ENCODE results near the gene PYROXD2.
"Not testable (repeated sequence)": the region's sequence is repeated elsewhere in the genome, so short reads cannot be mapped to it uniquely, and the experiment has no call there.

Gene PYROXD2

DNA sequence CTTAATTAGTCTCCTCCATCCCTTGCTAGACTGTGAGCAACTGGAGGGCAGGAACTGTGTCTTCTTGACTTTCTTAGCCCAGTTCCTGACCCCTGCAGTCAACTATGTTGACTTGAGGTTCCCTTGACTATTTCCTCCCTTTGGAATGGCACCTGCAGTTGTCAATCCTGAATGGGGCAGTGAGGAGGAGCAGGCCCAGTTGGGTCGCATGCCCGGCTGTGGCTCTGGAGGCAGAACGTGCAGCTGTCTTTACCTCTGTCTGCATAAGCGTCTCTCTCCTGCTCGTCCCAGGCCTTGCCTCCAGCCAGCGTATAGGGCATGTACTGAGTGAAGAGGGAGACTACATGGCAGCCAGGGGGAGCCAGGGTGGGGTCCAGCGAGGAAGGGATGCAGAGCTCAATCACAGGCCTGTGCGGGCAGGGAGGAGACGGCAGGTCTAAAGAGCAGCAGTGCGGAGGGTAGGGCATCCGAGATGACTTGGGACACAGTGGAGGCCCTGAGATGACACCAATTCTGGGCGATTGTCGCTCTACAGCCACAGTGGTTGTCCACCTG is 26.8 kb downstream of the PYROXD2 start:
- in situ Hi-C loops (cut with HindIII; ENCODE audit: low sequenced_read_pairs), result no loop called here
- TF ChIP-seq, protein P1, sequence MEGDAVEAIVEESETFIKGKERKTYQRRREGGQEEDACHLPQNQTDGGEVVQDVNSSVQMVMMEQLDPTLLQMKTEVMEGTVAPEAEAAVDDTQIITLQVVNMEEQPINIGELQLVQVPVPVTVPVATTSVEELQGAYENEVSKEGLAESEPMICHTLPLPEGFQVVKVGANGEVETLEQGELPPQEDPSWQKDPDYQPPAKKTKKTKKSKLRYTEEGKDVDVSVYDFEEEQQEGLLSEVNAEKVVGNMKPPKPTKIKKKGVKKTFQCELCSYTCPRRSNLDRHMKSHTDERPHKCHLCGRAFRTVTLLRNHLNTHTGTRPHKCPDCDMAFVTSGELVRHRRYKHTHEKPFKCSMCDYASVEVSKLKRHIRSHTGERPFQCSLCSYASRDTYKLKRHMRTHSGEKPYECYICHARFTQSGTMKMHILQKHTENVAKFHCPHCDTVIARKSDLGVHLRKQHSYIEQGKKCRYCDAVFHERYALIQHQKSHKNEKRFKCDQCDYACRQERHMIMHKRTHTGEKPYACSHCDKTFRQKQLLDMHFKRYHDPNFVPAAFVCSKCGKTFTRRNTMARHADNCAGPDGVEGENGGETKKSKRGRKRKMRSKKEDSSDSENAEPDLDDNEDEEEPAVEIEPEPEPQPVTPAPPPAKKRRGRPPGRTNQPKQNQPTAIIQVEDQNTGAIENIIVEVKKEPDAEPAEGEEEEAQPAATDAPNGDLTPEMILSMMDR (IDR thresholded peaks at IDR 0.05; ENCODE audit: low read depth, low read length, missing control alignments), result no peak
- DNase-seq (ENCODE audit: low read depth), result no peak
- H3K4me3 ChIP-seq (ENCODE audit: low read depth, low read length), result no peak overlapping the region

DNA sequence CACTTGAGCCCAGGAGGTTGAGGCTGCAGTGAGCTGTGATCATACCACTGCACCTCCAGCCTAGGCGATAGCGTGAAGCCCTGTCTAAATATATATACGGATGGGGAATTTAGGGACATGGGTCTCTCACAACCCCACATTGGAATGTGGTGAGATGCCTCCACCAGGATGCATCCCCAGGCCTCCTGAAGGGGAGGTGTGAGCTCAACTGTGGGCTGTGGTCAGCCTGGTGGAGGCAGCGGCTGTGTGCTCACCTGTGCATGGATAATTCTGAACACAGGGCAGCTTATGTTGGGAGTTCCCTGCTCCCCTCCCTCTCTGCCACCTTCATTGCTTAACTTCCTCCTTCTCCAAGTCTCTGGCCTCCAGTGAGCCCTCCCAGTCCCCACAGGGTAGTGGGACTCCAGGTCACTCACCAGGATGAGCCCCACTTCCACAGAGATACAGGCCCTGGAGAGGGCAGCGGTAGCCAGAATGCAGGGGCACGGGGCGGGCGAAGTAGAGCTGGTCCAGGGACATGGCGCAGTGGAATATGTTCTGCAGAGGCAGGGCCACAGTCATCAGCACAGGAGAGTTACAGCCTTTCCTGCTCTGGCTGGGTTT is 30.4 kb downstream of the PYROXD2 start:
- DNase-seq (ENCODE audit: low read depth), result no peak
- in situ Hi-C loops (cut with HindIII; ENCODE audit: low sequenced_read_pairs), result no loop called here
- TF ChIP-seq, protein P1 (IDR thresholded peaks at IDR 0.05; ENCODE audit: low read depth, low read length, missing control alignments), result no peak
- H3K4me3 ChIP-seq (ENCODE audit: low read depth, low read length), result no peak overlapping the region

DNA sequence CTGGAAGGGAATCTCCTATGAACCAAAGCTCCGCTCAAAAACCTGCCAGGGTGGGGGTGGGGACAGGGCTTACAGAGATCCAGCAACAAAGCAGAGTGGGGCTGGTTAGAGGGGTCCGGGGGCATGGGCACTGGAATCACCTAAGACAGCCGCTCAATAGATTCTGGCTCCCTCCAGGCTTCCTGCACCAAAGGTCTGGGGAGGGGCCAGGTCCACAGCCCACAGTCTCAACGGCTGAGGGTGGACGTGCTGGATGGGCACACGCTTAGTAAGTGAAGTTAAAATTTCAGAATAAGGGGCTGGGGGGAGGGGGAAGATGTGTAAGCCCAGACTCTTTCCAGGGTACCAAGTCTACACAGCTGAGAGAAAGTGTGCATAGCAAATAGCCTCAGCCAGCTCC is 31.1 kb downstream of the PYROXD2 start:
- in situ Hi-C loops (cut with HindIII; ENCODE audit: low sequenced_read_pairs), result no loop called here
- TF ChIP-seq, protein P1 (IDR thresholded peaks at IDR 0.05; ENCODE audit: low read depth, low read length, missing control alignments), result no peak

GRCh38 chr10:98383134-98383667 is 31.8 kb downstream of the PYROXD2 start:
- H3K4me3 ChIP-seq (ENCODE audit: low read depth, low read length); in situ Hi-C loops (cut with HindIII; ENCODE audit: low sequenced_read_pairs): not testable (repeated sequence)
- DNase-seq (ENCODE audit: low read depth), result peak; percentile 42

More for the DNA sequence above, 31.1 kb downstream of the PYROXD2 start:
- DNase-seq (ENCODE audit: low read depth), result no peak
- H3K4me3 ChIP-seq (ENCODE audit: low read depth, low read length), result no peak overlapping the region

DNA sequence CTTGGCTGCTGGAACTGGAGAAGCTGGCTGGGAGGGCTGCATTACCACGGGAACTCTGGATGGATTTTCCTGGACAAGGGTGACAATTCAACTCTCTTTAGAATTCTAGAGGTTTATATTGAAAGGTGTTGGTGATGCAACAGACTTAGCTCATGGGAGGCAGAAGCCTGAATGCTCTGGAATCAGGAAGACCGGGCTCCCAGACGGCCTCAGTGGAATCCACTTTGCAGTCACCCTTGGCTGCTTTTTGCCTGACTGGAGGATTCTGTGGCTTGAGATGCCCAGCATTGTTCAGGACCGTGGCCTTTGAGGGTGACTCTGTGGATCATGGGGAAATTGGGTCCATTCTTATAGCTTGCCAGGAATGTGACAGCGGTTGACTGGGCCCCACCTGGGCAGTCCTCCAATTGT is 32.3 kb downstream of the PYROXD2 start:
- in situ Hi-C loops (cut with HindIII; ENCODE audit: low sequenced_read_pairs), result no loop called here
- DNase-seq (ENCODE audit: low read depth), result no peak
- TF ChIP-seq, protein P1 (IDR thresholded peaks at IDR 0.05; ENCODE audit: low read depth, low read length, missing control alignments), result no peak
- H3K4me3 ChIP-seq (ENCODE audit: low read depth, low read length), result no peak overlapping the region

- DNase-seq (ENCODE audit: low read depth), result no peak
- TF ChIP-seq, protein P1 (IDR thresholded peaks at IDR 0.05; ENCODE audit: low read depth, low read length, missing control alignments), result no peak
- in situ Hi-C loops (cut with HindIII; ENCODE audit: low sequenced_read_pairs), result no loop called here
- H3K4me3 ChIP-seq (ENCODE audit: low read depth, low read length), result no peak overlapping the region
Observed at GRCh38 chr10:98380493-98381339, 34.3 kb downstream of the PYROXD2 start.

Measured in astrocyte of the cerebellum (primary cell).